ENCODE results near the gene SLC25A38.
"Not testable (repeated sequence)": the region's sequence is repeated elsewhere in the genome, so short reads cannot be mapped to it uniquely, and the experiment has no call there.

Gene SLC25A38

GRCh38 chr3:39408493-39409372 is 25.6 kb downstream of the SLC25A38 start:
- DNase-seq = peak; percentile 69

- no peak for DNase-seq
These were observed 26.5 kb downstream of the SLC25A38 start for GRCh38 chr3:39409514-39410136.

- DNase-seq = no peak
These were observed 27.7 kb downstream of the SLC25A38 start for GRCh38 chr3:39410893-39411292.

DNA sequence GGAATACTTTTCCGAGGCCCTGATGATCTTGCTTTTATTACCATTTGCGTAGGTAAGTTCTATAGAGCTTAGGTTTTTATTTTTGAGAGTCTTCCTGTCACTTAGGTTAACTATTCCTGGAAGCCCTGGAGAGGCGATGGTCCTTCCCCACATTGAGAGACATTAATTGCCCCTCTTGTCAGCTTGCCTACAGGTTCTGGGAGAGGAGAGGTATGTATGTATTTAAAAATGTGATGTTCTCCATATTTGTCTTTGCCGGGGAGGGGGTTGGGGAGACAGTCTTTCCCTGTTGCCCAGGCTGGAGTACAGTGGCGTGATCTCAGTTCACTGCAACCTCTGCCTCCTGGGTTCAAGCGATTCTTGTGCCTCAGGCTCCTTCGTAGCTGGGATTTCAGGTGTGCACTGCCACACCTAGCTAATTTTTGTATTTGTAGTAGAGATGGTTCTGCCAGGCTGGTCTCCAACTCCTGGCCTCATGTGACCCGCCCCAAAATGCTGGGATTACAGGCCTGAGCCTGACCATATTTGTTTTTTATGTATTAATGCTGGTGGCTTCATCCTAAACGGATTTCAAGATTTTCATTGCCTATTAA is 29.6 kb downstream of the SLC25A38 start:
- DNase-seq = no peak

GRCh38 chr3:39413691-39414420 is 30.7 kb downstream of the SLC25A38 start:
- no peak for DNase-seq

DNA sequence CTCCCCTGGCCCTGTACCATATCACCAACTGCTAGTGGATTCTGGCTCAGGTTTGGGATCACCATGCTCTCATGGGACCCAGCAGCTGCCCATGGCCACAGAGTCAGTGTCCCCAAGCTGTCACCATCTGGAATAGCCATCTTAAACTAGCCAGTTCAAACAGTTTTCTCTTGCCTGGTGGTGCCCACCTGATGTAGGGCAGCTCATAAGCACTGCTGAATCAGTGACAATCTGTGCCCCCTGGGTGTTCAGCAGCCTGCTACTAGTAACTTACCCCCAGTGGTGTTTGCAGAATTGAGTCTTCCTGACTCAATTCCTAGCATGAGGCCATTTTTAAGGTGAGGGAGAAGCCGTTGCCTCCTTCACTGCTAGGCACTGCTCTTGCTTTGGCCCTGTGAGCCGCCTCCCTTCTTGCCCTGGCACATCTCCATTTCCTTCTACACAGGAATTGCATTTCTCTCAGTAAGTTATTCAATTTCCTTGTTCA is 31.3 kb downstream of the SLC25A38 start:
- no peak for DNase-seq

DNA sequence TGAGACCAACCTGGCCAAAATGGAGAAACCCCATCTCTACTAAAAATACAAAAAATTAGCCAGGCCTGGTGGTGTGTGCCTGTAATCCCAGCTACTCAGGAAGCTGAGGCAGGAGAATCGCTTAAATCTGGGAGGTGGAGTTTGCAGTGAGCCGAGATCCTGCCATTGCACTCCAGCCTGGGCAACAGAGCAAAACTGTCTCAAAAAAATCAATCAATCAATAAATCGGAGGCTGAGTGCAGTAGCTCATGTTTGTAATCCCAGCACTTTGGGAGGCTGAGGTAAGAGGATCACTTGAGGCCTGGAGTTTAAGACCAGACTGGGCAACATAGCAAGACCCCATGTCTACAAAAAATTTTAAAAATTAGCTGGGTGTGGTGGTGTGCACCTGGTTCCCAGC is 32.1 kb downstream of the SLC25A38 start:
- not testable (repeated sequence) for DNase-seq

DNA sequence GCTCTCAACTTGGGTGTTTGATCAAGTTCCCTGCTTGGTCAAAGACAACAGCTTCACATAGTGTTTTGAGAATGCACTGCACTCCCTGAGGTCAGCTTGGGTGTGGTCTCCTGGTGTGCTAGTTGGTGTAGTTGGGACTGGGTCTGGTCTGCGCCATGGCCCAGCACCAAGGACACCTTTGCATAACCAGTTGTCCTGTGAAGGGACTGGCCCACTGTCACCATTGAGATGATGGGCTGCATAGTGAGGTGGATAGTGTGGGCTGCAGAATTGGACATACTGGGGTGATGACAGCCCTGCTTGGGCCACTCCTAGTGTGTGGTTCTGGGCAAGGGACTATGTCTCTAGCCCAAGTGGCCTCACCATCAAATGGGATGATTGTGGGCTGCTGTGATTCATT is 32.8 kb downstream of the SLC25A38 start:
- no peak for DNase-seq

- not testable (repeated sequence) for DNase-seq
These were observed 33.8 kb downstream of the SLC25A38 start for GRCh38 chr3:39416998-39417397.

DNA sequence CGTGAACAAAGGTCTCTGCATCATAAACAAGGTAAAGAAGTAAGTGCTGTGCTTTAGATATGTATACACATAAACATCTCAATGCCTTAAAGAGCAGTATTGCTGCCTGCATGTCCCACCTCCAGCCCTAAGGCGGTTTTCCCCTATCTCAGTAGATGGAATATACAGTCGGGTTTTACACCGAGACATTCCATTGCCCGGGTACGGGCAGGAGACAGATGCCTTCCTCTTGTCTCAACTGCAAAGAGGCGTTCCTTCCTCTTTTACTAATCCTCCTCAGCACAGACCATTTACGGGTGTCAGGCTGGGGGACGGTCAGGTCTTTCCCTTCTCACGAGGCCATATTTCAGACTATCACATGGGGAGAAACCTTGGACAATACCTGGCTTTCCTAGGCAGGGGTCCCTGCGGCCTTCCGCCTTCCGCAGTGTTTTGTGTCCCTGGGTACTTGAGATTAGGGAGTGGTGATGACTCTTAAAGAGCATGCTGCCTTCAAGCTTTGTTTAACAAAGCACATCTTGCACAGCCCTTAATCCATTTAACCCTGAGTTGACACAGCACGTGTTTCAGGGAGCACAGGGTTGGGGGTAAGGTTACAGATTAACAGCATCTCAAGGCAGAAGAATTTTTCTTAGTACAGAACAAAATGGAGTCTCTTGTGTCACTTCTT is 35.5 kb downstream of the SLC25A38 start:
- DNase-seq = not testable (repeated sequence)

GRCh38 chr3:39419742-39420315 is 36.7 kb downstream of the SLC25A38 start:
- DNase-seq = no peak

- DNase-seq = no peak
These were observed 37.4 kb downstream of the SLC25A38 start for GRCh38 chr3:39420543-39420942.

GRCh38 chr3:39423436-39423970 is 40.3 kb downstream of the SLC25A38 start:
- no peak for DNase-seq

- DNase-seq = no peak
These were observed 43.1 kb downstream of the SLC25A38 start for GRCh38 chr3:39426312-39426711.

- no peak for DNase-seq
These were observed 44.3 kb downstream of the SLC25A38 start for GRCh38 chr3:39427506-39427905.

- DNase-seq = no peak
These were observed 45.6 kb downstream of the SLC25A38 start for GRCh38 chr3:39428745-39429201.

DNA sequence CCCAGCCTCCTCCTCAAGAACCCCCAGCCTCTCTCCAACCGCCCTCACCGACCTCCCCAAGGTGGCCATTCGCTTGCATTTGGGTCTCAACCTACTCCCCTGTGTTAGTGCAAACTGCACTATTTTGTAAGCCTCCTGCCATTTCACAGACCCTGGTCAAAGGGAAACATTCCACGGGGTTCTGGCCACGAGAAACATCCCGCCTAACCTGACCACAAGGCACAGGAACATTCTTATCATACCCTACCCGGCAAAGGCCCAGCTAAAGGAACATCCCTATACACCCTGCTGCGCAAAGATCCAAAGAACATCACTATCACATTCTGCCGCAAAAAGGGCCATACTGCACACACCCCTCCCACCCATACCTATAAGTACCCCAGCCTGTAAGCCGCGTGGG is 46.3 kb downstream of the SLC25A38 start:
- no peak for DNase-seq

GRCh38 chr3:39432342-39432741 is 49.2 kb downstream of the SLC25A38 start:
- no peak for DNase-seq

- DNase-seq = no peak
These were observed 50.5 kb downstream of the SLC25A38 start for GRCh38 chr3:39433642-39434041.

GRCh38 chr3:39434574-39434973 is 51.4 kb downstream of the SLC25A38 start:
- DNase-seq = no peak

DNA sequence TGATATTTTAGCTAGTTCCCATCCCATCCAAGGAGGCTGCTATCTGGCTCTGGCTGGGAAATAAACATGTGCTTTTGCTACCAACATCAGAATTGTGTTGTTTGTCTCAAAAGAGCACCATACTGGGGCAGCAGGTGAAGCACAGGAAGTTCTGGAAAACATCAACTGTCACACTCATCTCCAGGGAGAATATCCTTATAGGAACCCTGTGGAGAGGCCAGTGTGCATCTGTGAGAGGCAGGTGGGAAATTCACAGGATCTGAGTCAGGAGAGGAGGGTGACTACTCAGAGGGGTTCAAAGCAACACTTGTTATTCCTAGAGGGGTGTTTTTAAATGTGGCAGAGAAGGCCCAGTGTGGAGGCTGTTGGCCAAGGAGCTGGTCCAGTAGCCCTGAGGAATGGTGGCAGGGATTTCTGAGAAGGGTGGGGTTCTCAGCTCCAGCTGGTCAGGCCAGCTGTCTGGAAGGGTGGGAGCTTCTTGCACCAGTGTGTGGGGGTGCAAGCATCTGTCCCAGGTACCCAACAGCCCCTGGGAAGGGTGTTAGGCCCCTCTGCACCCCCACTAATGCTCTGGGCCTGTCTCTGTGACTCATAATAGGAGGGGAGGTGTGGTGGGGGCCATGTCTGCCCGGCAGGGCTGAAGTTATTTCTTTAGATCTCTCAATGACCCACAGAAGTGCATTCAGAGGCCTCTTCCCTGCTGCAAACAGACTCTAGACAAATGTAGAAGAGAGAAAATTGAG is 52.0 kb downstream of the SLC25A38 start:
- DNase-seq = no peak
